HL-60/S4 treated with phorbol 12-myristate 13-acetate at 8.2 ng/mL for 4 days and 3 days (cell line): Measurements from ENCODE around the gene HDAC8.

ENCODE experiments used
- in situ Hi-C: fragments of 300-500 bp; cut with MboI; formaldehyde crosslinking; loops from 2 replicates; pipeline ENCODE4 v1.15.0; 2022; ENCODE audit warnings: low sequenced_read_pairs

HDAC8 gene

DNA sequence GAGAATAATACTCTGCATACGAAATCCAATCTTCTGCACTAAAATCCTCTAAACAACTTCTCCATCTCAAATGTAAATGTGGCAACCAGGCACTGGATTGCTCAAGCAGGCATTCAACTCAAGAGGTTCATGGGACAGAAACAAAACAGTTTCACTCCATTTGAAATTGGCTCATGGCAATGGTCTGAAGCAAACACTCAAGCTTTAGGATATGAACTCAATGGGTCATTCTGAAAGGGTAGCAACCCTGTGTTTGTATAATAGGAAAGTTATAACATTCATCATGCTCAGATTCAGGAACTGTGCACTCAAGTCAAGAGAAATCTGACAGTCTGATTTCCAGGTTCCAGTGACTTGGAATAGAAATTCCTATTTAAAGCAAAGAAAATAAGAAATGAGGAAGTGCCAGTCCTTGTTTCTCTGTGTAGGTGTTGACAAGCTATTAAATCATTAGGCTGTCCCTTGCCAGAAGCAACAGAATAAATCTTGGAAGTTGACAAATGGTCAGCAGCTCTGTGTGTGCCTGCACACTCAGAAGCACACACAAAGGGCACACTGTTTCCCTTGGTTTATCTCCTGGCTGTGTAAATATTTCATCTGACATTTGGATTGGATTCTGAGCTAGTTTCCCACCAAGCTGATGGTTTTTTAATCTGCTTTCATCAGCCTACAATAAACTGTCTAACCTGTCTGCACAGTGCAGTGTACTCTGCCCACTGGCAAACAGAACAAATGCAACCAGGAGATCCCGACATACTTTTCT lies 191.0 kb downstream of the HDAC8 start:
- in situ Hi-C loops, result no loop called here

DNA sequence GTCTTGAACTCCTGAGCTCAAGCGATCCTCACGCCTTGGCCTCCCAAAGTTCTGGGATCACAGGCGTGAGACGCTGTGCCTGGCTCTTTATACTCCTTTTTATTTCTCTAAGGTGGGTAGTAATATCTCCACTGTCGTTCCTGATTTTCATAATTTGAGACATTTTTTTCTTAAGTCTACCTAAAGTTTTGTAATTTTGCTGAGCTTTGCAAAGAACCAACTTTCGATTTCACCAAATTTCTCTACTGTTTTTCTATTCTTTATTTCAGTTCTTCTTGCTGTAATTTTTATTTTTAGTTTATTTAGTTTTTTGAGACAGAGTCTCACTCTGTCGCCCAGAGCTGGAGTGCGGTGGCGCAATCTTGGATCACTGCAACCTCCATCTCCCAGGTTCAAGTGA lies 196.5 kb downstream of the HDAC8 start:
- in situ Hi-C loops, result no loop called here

DNA sequence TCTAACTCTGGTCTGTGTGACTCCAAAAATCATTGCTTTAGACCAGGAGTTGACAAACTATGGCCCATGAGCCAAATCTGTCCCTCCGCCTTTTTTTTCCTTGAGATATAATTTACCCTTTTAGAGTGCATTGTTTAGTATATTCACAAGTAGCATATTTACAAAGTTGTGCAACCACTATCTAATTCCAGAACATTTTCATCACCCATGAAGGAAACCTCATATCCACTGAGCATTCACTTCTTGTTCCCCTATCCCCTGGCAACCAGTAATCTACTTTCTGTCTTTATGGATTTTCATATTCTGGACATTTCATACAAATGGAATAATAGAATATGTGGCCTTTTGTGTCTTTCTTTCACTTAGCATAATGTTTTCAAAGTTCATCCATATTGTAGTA lies 199.5 kb downstream of the HDAC8 start:
- in situ Hi-C loops, result no loop called here

DNA sequence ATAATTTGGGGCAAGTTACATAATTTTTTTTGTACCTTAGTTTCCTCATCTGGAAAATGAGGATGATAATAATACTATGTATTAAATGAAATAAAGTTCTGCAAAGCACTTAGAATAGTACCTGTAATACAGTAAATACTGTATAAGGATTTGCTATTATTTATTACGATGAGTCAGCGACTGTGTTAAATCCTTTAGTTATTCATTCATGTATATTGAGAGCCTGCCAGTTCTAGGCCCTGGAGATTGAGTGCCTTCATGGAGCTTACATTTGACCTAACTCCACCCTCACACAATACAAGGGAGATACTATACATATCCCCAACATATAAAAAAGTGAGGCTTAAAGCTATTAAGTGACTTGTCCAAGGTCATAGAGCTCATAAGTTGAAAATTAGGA lies 199.9 kb downstream of the HDAC8 start:
- in situ Hi-C loops, result no loop called here

DNA sequence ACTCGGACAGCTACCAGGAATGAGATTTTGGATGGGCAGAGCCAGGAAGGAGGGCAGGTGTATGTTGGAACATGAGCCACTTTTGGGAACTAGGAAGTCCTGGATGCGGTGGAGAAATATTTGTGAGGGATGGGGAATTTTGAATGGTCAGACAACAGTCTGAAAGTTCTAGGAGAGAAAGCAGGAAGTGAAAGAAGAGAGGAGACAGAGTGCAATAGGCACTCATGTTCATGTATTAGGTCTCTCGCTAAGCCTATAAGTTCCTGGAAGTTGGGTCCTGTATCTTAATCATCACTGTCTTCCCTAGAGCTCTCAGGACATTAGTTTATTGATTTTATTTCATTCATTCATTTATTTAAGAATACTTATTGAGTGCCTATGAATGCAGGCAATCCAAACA lies 201.2 kb downstream of the HDAC8 start:
- in situ Hi-C loops, result no loop called here

DNA sequence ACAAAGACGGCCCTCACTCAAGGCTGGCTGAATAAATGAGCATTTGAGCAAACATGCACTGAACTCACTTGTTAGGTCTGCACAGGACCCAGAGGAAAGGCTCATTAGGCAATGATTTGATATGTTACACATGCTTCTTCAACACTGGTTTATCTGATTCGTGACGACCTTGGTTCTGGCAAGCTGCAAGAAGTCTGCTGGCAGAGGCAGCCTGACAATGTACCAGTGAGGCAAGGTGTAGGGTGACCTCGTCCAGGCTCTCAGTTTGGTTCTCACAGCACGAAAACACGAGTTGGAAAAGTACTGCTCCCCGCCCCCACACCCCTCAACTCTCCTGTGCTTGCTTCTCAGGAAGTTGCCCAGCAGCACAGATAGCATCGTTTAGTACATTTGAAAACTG lies 203.8 kb downstream of the HDAC8 start:
- in situ Hi-C loops, result no loop called here

DNA sequence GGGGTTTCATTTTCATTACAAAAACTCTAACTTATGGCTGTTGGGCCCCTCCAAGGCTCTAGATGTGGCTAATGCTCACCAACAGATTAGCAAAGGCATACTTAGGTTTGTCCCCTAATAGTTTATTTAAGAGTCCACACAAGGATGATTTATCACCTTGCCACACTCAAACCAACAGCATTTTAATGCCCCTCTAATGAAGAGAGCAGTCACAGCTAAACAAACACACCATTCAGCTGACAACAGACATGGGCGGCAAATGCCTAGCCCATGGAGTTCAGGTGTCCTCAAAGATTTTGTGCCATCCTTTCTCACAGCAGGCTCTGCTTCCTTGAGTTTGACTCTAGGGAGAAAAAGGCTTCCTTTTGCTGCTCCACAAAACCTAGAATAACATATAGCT lies 205.1 kb downstream of the HDAC8 start:
- in situ Hi-C loops, result no loop called here

DNA sequence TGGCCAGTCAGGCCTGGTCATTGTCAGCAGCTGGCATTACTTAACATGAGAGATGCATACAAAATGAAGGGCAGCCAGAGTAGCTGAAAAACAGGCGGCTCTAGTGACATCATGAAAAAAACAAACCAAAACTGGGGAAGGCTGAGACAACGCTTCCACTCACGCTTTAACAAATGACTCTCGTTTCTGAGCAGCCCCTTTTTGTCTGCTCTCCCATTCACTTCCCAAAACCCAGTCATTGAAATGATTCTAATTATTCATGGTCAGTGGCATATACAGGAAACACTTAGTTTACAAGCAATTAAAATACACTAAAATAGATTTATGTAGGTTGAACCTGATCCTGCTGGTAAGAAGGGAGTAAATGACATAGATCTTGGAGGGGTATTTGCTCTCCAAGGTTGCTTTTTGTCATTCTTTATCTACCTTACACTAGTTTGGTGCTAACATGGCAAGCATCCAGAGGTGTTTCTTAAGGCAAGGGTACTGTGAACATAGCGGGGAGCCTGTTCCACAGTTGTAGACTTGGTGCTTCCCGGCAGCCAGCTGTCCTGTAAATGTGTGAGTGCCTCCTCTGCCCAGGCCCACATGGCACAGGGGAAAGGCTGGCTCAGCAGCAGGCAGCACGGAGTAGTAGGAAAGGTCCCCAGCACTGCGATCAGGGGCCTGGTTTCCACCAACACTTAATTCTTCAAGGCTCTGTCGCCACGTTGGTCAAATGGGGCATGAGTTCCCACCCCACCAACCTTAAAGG lies 205.8 kb downstream of the HDAC8 start:
- in situ Hi-C loops, result no loop called here

DNA sequence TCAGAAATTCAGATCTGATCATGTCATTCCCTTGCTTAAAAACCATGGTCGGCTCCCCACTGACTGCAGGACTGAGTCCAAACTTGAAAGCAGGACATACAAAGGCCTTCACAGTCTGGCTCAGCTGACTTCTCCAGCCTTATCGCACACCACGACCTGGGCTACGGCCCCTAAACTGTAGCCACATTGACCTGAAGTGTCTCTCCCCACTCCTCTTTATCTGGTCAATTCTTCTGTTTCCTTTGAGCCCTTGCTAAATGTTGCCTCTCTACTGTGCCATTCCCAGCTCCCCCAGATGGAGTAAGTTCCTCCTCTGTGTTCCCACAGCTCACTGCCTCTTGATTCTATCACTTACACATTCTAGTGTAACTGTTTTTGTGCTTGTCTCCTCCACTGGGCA lies 206.5 kb downstream of the HDAC8 start:
- in situ Hi-C loops, result no loop called here

DNA sequence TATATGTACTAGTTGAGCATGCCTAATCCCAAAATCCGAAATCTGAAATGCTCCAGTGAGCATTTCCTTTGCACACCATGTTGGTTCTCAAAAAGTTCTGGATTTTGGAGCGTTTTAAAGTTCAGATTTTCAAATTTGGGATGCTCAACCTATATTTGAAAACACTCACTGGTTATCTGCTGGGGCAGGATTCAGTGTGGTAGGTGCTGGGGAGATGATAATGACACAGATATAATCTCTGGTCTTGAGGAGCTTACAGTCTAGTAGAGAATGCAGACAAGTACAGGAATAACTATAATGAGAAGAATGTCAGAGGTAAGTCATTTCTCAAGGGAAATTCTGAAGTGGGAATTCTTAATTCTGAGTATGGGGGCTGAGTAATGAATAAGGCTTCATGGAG lies 207.5 kb downstream of the HDAC8 start:
- in situ Hi-C loops, result no loop called here

DNA sequence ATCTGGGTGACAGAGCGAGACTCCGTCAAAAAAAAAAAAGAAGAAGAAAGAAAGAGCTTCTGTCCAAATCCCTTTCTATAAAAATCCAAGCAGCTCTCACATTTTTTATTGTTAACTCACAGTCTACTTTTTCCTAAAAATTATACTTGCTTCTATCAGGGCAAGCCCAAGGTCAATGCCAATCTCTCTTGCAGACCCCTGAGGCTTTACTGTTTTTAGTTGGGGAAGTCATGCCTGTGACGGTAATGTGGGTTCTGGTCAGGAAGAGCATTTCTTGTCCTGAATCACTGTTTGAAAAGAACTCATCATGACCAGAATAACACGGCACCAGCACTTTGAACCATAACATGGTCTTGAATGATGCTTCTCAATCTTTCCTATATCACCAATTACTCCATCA lies 212.3 kb downstream of the HDAC8 start:
- in situ Hi-C loops, result no loop called here

DNA sequence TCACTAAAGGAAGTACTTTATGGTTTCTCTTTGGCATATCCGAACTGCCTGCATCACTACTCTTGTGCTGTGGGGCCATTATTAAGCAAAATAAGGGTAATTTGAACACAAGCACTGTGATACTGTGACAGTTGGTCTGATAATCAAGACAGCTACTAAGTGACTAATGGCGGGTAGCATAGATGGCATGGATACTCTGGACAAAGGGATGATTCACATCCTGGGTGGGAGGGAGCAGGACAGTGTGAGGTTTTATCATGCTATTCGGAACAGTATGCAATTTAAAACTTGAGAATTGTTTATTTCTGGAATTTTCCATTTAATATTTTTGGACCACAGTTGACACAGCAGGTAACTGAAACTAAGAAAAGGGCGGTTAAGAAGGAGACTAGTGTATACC lies 214.3 kb downstream of the HDAC8 start:
- in situ Hi-C loops, result no loop called here

DNA sequence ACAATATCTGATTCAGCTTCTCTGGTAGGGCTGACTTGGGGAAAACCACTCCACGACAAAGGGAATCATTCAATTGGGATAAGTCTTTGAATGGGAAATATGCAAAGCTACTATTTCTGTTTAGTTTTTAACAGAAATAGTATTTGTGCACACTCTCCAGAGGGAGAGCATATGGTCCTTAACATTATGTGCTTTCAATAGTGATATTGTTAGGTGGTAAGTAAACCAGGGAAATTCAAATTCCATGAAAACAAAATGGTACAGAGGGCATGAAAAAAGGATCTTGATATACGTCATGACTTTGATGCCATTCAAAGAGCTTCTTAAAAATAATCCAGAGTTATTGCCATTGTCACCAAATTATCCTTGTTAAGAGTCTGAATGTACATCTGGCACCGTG lies 219.9 kb downstream of the HDAC8 start:
- in situ Hi-C loops, result no loop called here

DNA sequence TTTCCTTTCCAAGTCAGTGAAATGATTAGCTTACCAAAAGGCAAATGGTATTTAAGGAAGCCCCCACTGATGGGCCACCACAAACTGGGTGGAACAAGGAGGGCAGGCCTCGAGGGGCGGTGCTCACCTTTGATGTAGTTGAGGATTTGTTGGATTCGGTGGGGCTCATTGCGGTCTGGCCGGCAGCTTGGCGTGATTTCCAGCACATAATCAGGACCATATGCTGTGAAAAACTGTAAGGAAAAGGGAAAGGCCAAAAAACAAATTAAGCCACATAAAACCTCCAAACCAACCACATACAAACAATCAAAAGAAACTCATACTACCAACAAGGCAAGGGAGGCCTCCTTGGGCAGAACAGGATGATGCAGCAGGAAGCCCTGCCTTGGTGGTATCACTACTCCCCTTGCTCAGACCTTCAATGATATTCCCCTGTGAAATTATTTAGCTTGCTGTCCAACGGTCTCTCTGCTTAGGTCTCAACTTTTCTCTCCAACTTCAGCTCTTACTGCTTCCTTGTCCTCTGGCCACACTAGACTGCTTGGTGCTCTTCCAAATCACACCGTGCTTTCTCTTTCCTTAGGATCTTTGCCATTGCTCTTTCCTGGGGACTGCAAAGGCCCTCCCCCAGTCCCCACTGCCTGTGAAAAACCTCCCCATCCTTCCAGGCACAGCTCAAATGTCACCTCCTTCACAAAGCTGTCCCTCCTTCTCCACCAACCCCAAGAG lies 220.9 kb downstream of the HDAC8 start:
- in situ Hi-C loops, result no loop called here

DNA sequence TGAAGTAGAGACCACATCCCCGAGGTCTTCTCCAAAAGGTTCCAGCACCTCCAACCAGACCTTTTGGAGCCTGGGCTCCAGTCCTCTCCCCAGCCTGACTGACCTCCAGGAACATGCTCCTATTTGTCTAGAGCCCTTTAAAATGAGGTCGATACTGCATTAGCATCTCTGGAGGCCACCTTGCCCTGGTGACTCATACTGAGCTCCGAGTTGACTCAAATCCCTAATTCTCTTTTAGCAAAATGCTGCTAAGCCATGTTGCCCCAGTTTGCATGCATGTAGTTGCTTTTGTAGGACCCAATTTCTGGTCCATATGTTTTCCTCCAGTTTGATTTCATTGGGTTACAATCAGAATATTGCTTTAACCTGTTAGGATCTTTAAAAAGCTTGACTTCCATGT lies 223.5 kb downstream of the HDAC8 start:
- in situ Hi-C loops, result no loop called here

DNA sequence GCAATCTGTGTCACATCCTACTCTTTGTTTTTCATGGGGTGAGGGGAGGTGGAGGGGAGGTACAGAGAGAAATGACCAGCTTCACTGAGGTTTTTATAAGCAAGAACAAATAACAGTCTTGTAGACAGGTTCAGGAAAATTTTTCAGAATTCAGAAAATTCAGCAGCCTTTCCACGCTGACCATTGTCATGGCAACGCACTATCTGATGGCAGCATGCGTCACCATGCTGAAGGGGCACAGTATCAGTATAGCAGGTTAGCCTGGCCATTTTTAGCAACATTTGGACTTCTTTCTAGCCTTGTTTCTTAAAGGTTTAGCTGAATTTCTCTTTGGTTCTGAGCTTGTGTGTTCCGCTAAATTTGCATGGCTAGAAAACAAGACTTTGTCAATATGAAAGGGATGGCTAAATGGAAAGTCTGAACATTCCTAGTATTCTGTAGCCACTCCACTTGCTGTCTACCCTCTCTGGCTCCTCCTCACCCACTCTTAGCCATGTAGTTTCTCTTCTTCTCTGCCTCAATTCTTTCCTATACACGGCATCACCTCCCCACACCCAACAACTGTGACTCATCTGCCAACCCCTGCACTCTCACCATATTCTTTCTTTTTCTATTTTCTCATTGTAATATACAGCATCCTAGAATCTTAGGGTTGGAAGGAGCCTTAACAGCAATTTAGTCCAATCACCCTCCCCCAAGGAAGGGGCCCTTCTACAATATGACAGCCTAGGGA lies 224.2 kb downstream of the HDAC8 start:
- in situ Hi-C loops, result no loop called here

DNA sequence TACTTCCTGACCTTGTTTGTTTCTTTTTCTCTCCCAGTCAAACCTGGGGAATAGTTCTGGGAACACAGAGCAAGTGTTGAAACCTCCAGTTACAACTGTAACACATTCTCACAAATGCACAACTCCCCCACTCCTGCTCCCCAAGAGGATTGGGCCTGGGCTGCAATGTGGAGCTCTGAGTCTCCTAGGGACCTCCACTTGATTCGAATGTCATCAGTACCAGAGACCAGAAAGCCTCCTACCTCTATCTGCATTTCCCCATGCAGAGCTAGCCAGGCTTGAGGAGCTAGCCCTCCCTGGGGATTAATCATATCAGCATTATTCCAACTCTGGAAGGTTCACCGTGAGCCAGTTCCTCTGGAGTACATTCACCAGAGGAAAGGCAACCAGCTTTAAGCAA lies 225.3 kb downstream of the HDAC8 start:
- in situ Hi-C loops, result no loop called here

DNA sequence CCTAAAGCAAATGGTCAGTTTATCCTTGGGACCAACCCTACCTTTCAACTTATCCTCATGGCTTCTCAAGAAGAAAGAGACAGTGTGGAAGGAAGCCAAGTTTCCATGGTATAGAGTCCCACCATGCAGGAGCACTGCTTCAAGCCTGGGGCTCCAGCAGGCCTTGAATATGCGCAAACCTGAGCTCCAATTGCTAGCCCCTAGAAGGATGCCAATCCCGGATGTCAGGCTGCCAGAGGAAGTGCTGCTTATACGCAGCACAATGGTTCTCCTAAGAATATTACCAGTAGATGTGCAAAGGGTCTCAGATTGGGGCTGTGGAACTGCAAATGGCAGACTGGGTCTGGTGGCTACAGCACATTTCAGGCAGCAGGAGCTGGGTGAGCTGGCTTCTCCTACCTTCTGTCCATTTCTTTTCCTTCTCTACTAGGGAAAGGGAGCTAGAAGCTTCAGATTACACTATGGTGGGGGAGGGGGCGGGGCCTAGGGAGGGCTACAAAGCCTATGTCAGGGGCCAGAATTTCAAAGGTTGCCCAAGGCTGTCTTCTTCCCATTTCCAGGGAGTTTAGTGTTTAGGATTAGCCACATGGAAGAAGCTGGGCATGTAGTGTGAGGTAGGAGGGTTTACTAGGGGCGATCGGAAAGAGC lies 226.2 kb downstream of the HDAC8 start:
- in situ Hi-C loops, result no loop called here

DNA sequence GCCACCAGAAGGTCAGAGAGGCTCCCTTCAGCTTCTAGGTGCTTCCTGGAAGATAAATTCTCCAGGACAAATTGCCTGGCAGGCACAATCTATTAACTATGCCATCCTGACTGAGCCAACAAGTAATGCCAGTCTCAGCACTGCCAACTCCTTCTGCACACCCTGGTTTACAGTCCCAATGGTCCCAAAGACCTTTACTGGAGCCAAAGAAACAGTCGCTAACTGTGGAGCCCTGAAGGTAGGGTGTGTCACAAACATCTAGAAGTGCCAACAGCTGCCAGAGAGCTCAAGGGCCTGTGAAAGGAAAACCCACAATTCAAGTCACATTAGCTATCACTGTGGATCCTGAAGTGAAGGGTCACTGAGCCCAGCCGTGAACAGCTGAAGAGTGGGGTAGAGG lies 232.0 kb downstream of the HDAC8 start:
- in situ Hi-C loops, result no loop called here

DNA sequence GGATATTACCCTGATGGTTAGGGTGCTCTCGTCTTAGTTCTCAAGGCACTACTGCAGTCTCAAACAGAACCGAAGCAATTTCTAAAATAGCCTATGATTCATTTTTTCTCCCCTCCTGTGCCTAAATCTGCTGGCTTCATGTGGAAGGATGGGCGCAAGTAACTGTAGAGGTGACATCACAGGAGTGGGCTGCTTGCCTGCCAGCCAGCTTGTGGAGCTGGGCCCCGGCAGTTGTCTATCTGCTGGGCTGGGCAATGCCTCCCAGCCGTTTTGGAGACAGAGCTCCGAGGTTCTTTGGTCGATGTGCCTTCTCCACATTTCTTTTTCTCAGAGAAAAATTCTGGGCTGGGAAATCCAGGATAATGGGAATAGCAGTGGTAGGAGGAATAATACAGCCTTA lies 232.6 kb downstream of the HDAC8 start:
- in situ Hi-C loops, result no loop called here

DNA sequence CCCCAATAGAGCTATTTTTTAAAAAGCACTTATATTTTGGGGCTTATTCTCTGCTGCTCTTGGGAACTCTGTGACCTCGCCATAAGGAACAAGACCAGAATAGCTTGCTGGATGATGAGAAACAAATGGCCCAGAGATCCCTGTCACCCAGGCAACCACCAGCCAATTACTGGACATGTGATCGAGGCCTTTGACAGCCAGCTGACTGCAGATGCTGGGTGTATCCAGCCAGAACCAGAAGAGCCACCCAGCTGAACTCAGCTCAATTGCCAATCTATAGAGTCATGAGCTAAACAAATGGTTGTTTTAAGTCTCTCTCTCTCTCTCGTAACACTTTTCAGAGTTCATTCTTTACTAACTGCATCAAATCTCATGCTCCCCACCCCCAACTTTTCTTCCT lies 242.5 kb downstream of the HDAC8 start:
- in situ Hi-C loops, result no loop called here
